Measurements from ENCODE around the gene UBE3C.

UBE3C gene

GRCh38 chr7:157280216-157280841, 141.6 kb downstream of the UBE3C start:
- Histone ChIP-seq H3K36me3 (replicated peaks) (no peaks in the 10 kb centered on the region), H3K4me3 (ENCODE audit: low read depth, low read length) (no peak overlapping the region), H3K27ac (no peak overlapping the region), H3K27me3 (replicated peaks) (no peaks in the 10 kb centered on the region)
- in situ Hi-C loops (cut with HindIII; ENCODE audit: low pct_ligation_motif_present, low sequenced_read_pairs): no loop called here
- no peak for TF ChIP-seq CTCF (IDR thresholded peaks at IDR 0.05; ENCODE audit: low read depth, low read length, missing control alignments)
- no peak for DNase-seq

- no peak overlapping the region for H3K27ac ChIP-seq
- no peak for DNase-seq
- H3K36me3 ChIP-seq (replicated peaks): no peaks in the 10 kb centered on the region
- TF ChIP-seq CTCF (IDR thresholded peaks at IDR 0.05; ENCODE audit: low read depth, low read length, missing control alignments): no peak
- H3K27me3 ChIP-seq (replicated peaks): no peaks in the 10 kb centered on the region
- in situ Hi-C loops (cut with HindIII; ENCODE audit: low pct_ligation_motif_present, low sequenced_read_pairs): no loop called here
- no peak overlapping the region for H3K4me3 ChIP-seq (ENCODE audit: low read depth, low read length)
Observed at GRCh38 chr7:157281221-157281998, 142.7 kb downstream of the UBE3C start.

GRCh38 chr7:157282141-157282801, 143.5 kb downstream of the UBE3C start:
- no peaks in the 10 kb centered on the region for H3K36me3 ChIP-seq (replicated peaks)
- no peak overlapping the region for H3K27ac ChIP-seq
- no peak for DNase-seq
- in situ Hi-C loops (cut with HindIII; ENCODE audit: low pct_ligation_motif_present, low sequenced_read_pairs): no loop called here
- H3K27me3 ChIP-seq (replicated peaks): no peaks in the 10 kb centered on the region
- H3K4me3 ChIP-seq (ENCODE audit: low read depth, low read length): no peak overlapping the region
- TF ChIP-seq CTCF (IDR thresholded peaks at IDR 0.05; ENCODE audit: low read depth, low read length, missing control alignments): no peak

GRCh38 chr7:157284229-157285014, 145.7 kb downstream of the UBE3C start:
- TF ChIP-seq CTCF (IDR thresholded peaks at IDR 0.05; ENCODE audit: low read depth, low read length, missing control alignments): no peak
- Histone ChIP-seq H3K4me3 (ENCODE audit: low read depth, low read length) (no peak overlapping the region), H3K27ac (no peak overlapping the region), H3K27me3 (replicated peaks) (no peaks in the 10 kb centered on the region), H3K36me3 (replicated peaks) (no peaks in the 10 kb centered on the region)
- in situ Hi-C loops (cut with HindIII; ENCODE audit: low pct_ligation_motif_present, low sequenced_read_pairs): no loop called here
- no peak for DNase-seq

- Histone ChIP-seq H3K4me3 (ENCODE audit: low read depth, low read length) (no peak overlapping the region), H3K27me3 (replicated peaks) (no peaks in the 10 kb centered on the region), H3K36me3 (replicated peaks) (no peaks in the 10 kb centered on the region), H3K27ac (no peak overlapping the region)
- in situ Hi-C loops (cut with HindIII; ENCODE audit: low pct_ligation_motif_present, low sequenced_read_pairs): no loop called here
- DNase-seq: no peak
- no peak for TF ChIP-seq CTCF (IDR thresholded peaks at IDR 0.05; ENCODE audit: low read depth, low read length, missing control alignments)
Observed at GRCh38 chr7:157291404-157292080, 152.8 kb downstream of the UBE3C start.
